SK-N-SH (cell line): ENCODE measurements around the gene TTC14. TPM values are rescaled to one million over a fixed set of nuclear protein-coding genes. Genes with fewer than 3 reads are reported as not detected.

Experiments
- CTCF ChIA-PET: fragments of 300-600, 350-600 bp; formaldehyde crosslinking; extraction: SDS; loops from one replicate; lab custom pipeline; 2021; lab: Yijun Ruan, JAX
- POLR2A ChIA-PET: fragments of 350-600 bp; sonication (Branson Sonifier 250); formaldehyde crosslinking; extraction: SDS; loops from one replicate; lab custom pipeline; 2020; ENCODE audit warnings: antibody characterized with exemption, inconsistent platforms; lab: Yijun Ruan, JAX
- DNase-seq: peaks from one replicate; pipeline ENCODE4 v3.0.0; 2012
- H2AFZ ChIP-seq: fragments of 200-600 bp; sonication (generic); 2 replicates; pipeline ENCODE4 v1.8.1; 2016; ENCODE audit warnings: antibody characterized with exemption, mild to moderate bottlenecking, low read depth
- H3F3A ChIP-seq: fragments of 200-600 bp; sonication (generic); replicated peaks from 2 replicates; pipeline ENCODE3; 2016; ENCODE audit warnings: antibody characterized with exemption, mild to moderate bottlenecking; ENCODE audit not compliant: insufficient read depth
- H3K27ac ChIP-seq, 2 experiments: fragments of 200-500 bp in 1 of 2; fragments of 200-600 bp in 1 of 2; sonication (Bioruptor generic) in 1 of 2; sonication (generic), shearing (Covaris generic) in 1 of 2; 2 replicates each; pipeline versions ENCODE4 v1.5.1 to v1.6.1; 2014 to 2016; ENCODE audit warnings: low read depth in 2 of 2, inconsistent platforms in 1 of 2, low read length in 1 of 2, mild to moderate bottlenecking in 1 of 2, mixed read lengths in 1 of 2
- H3K27me3 ChIP-seq: fragments of 200-600 bp; sonication (generic), shearing (Covaris generic); 2 replicates; pipeline ENCODE4 v1.6.1; 2016; ENCODE audit warnings: mixed run types; ENCODE audit not compliant: insufficient read depth
- H3K36me3 ChIP-seq, 2 experiments: fragments of 200-500 bp in 1 of 2; fragments of 200-600 bp in 1 of 2; sonication (Bioruptor generic) in 1 of 2; sonication (generic) in 1 of 2; replicated peaks in 1 of 2; 2 replicates each; pipeline versions ENCODE3 to v1.5.1; 2014 to 2016; ENCODE audit warnings: low read length in 1 of 2, mild to moderate bottlenecking in 1 of 2; ENCODE audit not compliant: insufficient read depth in 2 of 2, control insufficient read depth in 1 of 2
- H3K4me1 ChIP-seq, 2 experiments: fragments of 200-500 bp in 1 of 2; fragments of 200-600 bp in 1 of 2; sonication (Bioruptor generic) in 1 of 2; sonication (generic), shearing (Covaris generic) in 1 of 2; 2 replicates each; pipeline versions ENCODE4 v1.5.1 to v1.6.1; 2014 to 2016; ENCODE audit warnings: low read depth in 1 of 2, low read length in 1 of 2, mixed run types in 1 of 2; ENCODE audit not compliant: insufficient read depth in 2 of 2, control insufficient read depth in 1 of 2
- H3K4me2 ChIP-seq: fragments of 200-600 bp; sonication (generic), shearing (Covaris generic); 2 replicates; pipeline ENCODE4 v1.6.1; 2017; ENCODE audit warnings: mixed run types
- H3K4me3 ChIP-seq, 2 experiments: fragments of 200-500 bp in 1 of 2; fragments of 200-600 bp in 1 of 2; sonication (Bioruptor generic) in 1 of 2; sonication (generic), shearing (Covaris generic) in 1 of 2; 2 replicates each; pipeline versions ENCODE4 v1.5.1 to v1.8.1; 2014 to 2016; ENCODE audit warnings: low read depth in 2 of 2, inconsistent platforms in 1 of 2, low read length in 1 of 2, mild to moderate bottlenecking in 1 of 2, mixed read lengths in 1 of 2, moderate library complexity in 1 of 2
- H3K79me2 ChIP-seq: fragments of 200-600 bp; sonication (generic); 2 replicates; pipeline ENCODE4 v1.8.1; 2017; ENCODE audit warnings: mild to moderate bottlenecking; ENCODE audit not compliant: insufficient read depth
- H3K9ac ChIP-seq: fragments of 200-600 bp; sonication (generic); 2 replicates; pipeline ENCODE4 v1.6.1; 2017; ENCODE audit warnings: mixed run types
- H3K9me2 ChIP-seq: fragments of 200-600 bp; sonication (generic); 2 replicates; pipeline ENCODE4 v1.6.1; 2017; ENCODE audit warnings: mixed run types
- H3K9me3 ChIP-seq: fragments of 200-600 bp; sonication (generic); 2 replicates; pipeline ENCODE4 v1.6.1; 2017; ENCODE audit warnings: mixed run types, mild to moderate bottlenecking, moderate library complexity
- H4K20me1 ChIP-seq: fragments of 200-600 bp; sonication (generic); 2 replicates; pipeline ENCODE4 v1.6.1; 2017; ENCODE audit warnings: mild to moderate bottlenecking, mixed run types; ENCODE audit not compliant: insufficient read depth
- CTCF ChIP-seq: fragments of 200-600 bp; sonication (generic); IDR thresholded peaks from 2 replicates; pipeline ENCODE4 v1.6.1; 2017; ENCODE audit warnings: antibody characterized with exemption, mild to moderate bottlenecking, moderate library complexity
- EP300 ChIP-seq, 2 experiments: IDR thresholded peaks; 2 replicates each; pipeline versions ENCODE4 v1.4.0 to v1.6.1; 2012; ENCODE audit warnings: borderline replicate concordance in 1 of 2, low read depth in 1 of 2, low read length in 1 of 2
- EZH2phosphoT487 ChIP-seq: fragments of 200-600 bp; sonication (generic); IDR thresholded peaks from 2 replicates; pipeline ENCODE4 v1.6.1; 2017; ENCODE audit warnings: low read depth, mixed run types, mild to moderate bottlenecking, antibody characterized with exemption, moderate library complexity, borderline replicate concordance
- GABPA ChIP-seq: IDR thresholded peaks from 2 replicates; pipeline ENCODE4 v1.4.0; 2012; ENCODE audit warnings: low read depth, mild to moderate bottlenecking
- RAD21 ChIP-seq: IDR thresholded peaks from 2 replicates; pipeline ENCODE4 v1.6.1; 2012; ENCODE audit warnings: mild to moderate bottlenecking, low read length
- REST ChIP-seq: IDR thresholded peaks from 2 replicates; pipeline ENCODE4 v1.6.1; 2012; ENCODE audit warnings: mild to moderate bottlenecking, low read depth, low read length, moderate library complexity
- RFX5 ChIP-seq: IDR thresholded peaks from 2 replicates; pipeline ENCODE4 v1.6.1; 2012; ENCODE audit warnings: mild to moderate bottlenecking, improper control_type of control experiment, low read length
- TAF1 ChIP-seq: IDR thresholded peaks from 2 replicates; pipeline ENCODE4 v1.6.1; 2012; ENCODE audit warnings: low read depth, mild to moderate bottlenecking, low read length, moderate library complexity, borderline replicate concordance
- TCF12 ChIP-seq: IDR thresholded peaks from 2 replicates; pipeline ENCODE4 v1.4.0; 2012
- TEAD4 ChIP-seq: IDR thresholded peaks from 2 replicates; pipeline ENCODE4 v1.4.0; 2012; ENCODE audit warnings: mild to moderate bottlenecking, borderline replicate concordance; ENCODE audit not compliant: insufficient read depth
- ZBTB33 ChIP-seq: IDR thresholded peaks from 2 replicates; pipeline ENCODE4 v1.4.0; 2012; ENCODE audit warnings: low read depth, borderline replicate concordance
- WGBS: methylation state at CpG from one replicate; pipeline ENCODE4 v1.1.6; 2017; ENCODE audit warnings: low lambda C conversion rate; 5-methylcytosine and 5-hydroxymethylcytosine counted together
- polyA plus RNA-seq, 3 experiments: library from polyadenylated mRNA; depleted of rRNA; stranded (reverse); fragments of >200 nt; gene quantifications; 2 replicates each; pipeline ENCODE4 v1.2.3, GENCODE V29; 2012

Gene TTC14
- polyA plus RNA-seq, 1 of the 3 experiments (the other 2 are of a cell fraction): 20.6 TPM

- 70% methylated on average over 3 of the region's 3 CpGs for WGBS
- peak; percentile 33 for TF ChIP-seq RAD21
- no peak for TF ChIP-seq TCF12
- TF ChIP-seq CTCF: peak; percentile 39
- H3K27ac ChIP-seq: no peak overlapping the region
- H3K4me2 ChIP-seq: no peak overlapping the region
- CTCF ChIA-PET: no interaction called here
- H3K9ac ChIP-seq: no peak overlapping the region
- no peaks in the 10 kb centered on the region for H3K79me2 ChIP-seq
- H3K4me1 ChIP-seq: no peaks in the 10 kb centered on the region
- H3K9me2 ChIP-seq: no peaks in the 10 kb centered on the region
- no peaks in the 10 kb centered on the region for H3K27me3 ChIP-seq
- POLR2A ChIA-PET: no interaction called here
- DNase-seq: no peak
- no peaks in the 10 kb centered on the region for H3K9me3 ChIP-seq
- no peak overlapping the region for H2AFZ ChIP-seq
- no peaks in the 10 kb centered on the region for H3F3A ChIP-seq
- H3K36me3 ChIP-seq: no peaks in the 10 kb centered on the region
- no peak overlapping the region for H3K4me3 ChIP-seq
- no peaks in the 10 kb centered on the region for H4K20me1 ChIP-seq
Measured at GRCh38 chr3:180631317-180631716, 29.4 kb downstream of the TTC14 start.

- CTCF ChIA-PET: interaction anchor here (0.9 kb wide), 1 partner anchor 18 kb away, joined by 3 read pairs; no protein-coding TSS in a partner anchor
- Histone ChIP-seq H3K4me1 (no peaks in the 10 kb centered on the region), H3K27ac (no peak overlapping the region), H3K9me3 (no peaks in the 10 kb centered on the region), H3K4me3 (no peak overlapping the region), H3K36me3 (no peaks in the 10 kb centered on the region), H4K20me1 (no peaks in the 10 kb centered on the region)
- POLR2A ChIA-PET: no interaction called here
- TF ChIP-seq REST (no peak), TEAD4 (no peak), EP300 (IDR thresholded peaks at IDR 0.05; ENCODE audit: borderline replicate concordance in 1 of 2, low read depth in 1 of 2, low read length in 1 of 2) (no peak), RFX5 (no peak), EZH2phosphoT487 (no peak), TAF1 (no peak), GABPA (no peak), ZBTB33 (no peak)
- TF ChIP-seq, all 33 proteins: peak for 0
- no CpG with 5 or more reads among the region's 2 CpGs for WGBS
- Histone ChIP-seq H2AFZ (no peak overlapping the region), H3K79me2 (no peaks in the 10 kb centered on the region), H3K9me2 (no peaks in the 10 kb centered on the region), H3K4me2 (no peak overlapping the region), H3K9ac (no peak overlapping the region), H3F3A (no peaks in the 10 kb centered on the region), H3K27me3 (no peaks in the 10 kb centered on the region)
- no peak for DNase-seq
Measured at GRCh38 chr3:180633722-180634121, 31.8 kb downstream of the TTC14 start.
